NCI-H2029 (cell line): ENCODE data around the gene SACS.
"Not testable (repeated sequence)": the region's sequence is repeated elsewhere in the genome, so short reads cannot be mapped to it uniquely, and the experiment has no call there.

Source experiments
- DNase-seq: peaks from one replicate; lab custom pipeline; 2025; lab: John Stamatoyannopoulos, UW

Gene SACS

DNA sequence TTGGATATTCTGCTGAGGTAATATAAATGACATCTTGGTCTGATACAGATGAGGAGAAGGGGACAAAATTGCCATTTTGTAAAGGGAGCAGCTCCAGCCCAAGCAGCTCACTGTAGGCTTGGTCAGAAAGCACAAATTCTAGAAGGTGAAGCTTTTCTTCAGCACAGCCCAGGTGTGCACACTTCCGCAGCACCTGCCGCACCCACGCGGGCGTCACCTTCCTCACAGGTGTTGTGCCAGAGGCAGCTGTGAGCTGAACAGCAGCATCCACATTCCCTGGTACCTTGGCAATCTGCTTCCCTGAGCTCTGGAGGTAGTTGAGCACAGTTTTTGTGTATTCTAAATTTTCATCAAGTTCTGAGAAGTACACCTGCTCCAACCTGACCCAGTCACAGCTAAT, 79.0 kb downstream of the SACS start:
- DNase-seq: no peak

DNA sequence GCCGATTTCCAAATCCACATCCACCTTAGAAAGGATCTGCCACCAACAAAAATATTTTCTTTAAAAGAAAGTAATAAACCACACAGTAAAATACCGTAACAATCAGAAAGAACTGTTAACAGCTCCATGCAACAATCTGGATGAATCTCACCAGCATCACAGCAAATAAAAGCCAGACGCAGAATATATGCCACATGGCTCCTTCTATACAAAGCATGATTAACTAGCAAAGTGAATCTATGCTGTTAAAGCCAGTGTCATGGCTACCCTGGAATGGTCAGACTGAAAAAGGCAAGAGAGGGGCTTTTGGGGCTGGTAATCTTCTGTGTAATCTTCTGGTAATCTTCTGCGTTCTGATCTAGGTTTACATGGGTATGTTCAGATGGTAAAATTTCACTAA, 81.3 kb downstream of the SACS start:
- no peak for DNase-seq

- no peak for DNase-seq
Observed at GRCh38 chr13:23350009-23350408, 83.5 kb downstream of the SACS start.

DNA sequence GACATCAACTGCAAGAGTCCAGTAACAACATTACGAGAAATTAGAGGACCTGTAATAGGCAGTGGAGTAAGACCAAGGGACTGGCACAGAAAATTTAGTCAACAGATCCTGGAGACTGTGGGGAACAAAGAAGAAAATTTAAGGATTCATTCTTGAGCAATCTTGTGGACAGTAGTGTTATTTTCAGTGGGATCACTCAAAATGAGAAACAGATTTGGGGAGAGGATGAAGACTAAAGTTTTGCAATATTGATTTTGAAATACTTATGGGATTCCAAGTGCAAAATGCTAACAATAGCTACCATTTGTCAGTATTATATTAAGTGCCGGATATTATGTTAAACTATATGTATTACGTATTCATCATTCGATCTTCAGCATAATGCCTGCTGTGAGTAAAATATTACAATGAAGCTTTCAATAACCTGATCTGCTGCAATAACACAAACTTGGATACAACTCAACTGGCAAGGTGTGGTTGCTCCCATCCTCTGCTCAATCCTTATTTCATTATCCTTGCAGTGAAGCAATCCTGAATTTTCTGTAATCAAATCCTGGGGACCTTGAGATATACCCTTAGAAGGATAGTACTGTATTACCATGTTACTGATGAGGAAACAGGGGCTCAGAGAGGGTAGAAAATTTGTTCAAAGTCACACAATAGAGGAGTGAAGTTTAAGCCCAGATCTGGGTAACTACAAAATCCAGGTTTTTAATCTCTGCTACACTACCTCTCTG, 84.2 kb downstream of the SACS start:
- DNase-seq: no peak

DNA sequence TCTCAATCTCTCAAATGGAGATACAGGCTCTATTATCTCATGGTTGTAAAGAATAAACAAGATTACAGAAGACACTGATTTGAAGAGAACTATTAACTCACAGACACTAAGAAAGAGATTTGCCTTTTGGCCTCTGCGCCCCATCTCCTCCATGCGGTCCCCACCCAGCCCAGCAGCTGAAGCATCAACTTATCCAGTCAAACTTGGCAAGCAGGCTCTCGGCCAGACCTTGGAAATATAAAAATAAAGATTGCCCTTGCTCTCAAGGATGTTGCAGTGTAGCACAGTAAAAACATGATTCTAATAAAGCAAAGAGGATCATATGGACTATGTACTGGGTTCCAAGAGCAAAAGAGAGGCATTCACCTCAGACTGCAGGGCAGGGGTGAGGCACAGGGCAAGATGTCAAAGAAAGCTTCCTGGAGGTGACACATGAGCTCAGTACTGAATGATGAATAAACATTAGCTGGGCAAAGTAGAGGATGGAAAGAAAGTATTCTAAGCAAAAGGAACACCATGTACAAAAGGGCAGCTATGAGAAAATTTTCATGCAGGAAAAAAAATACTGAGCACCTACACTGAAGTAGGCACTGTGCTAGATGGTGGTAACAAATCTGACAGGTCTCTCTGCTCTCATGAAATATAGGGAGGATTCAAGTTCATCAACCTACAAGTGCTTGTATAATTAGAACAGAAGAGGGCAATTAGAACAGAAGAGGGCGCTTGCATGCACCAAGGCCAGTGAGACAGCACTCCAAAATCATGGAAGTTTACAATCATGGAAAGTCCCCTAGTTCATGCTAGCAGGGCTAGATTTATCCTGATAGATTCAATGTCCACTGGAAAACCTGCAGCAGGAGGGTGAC, 85.0 kb downstream of the SACS start:
- no peak for DNase-seq

DNA sequence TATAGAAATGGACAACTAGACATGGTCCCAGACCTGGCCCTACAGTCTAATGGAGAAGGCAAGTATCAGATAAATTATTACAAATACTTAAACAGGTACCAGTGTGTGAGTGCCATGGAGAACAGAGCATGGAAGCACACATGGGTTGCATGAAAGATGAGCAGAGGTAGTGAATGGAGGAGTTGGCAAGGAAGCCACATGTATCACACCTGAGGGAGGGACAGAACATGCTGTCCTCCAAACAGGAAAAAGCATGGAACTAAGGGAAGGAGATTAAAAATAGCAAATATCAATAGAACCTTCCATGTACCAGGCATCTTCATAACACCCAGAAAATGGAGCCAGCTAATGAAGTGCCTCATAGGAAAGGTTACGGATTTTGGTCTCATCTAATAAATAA, 85.9 kb downstream of the SACS start:
- DNase-seq: no peak

- DNase-seq: no peak
Observed at GRCh38 chr13:23344931-23345595, 88.4 kb downstream of the SACS start.

DNA sequence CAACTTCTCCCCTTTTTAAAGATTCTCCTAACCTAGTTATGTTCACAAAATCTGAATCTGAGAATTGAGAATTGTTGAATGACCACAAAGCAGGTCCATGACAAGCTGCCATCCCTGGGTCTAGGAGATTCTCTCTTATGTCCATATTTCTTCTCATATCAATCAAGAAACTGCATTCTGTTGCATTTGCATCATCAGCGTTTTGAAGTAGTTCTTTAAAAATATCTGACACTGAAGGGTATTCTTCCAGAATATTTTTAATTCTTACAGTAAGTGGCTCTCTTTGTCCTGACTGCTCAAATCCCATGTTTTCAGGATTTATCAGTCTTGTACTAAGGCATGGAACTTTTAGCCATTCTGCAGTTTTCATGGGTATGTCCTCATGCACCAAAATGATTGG, 94.3 kb downstream of the SACS start:
- no peak for DNase-seq

DNA sequence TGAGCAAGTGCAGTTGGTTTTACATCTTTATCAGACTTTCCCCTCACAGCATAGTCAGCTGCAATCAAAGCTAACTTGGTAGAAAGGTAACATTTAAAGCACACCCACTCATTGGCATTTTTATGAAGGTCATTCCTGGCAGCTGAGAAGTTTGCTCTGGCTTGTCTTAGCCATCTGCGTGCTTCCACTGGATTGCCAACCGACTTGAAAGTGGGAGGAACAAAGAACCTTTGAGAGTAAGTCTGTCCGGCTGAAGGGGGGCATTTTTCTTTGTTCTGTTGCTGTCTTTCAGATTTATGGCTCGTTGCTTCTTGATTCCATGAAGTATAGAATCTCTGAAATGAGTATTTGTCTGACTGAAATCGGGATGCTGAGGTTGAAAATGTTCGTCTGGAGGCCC, 103.1 kb downstream of the SACS start:
- DNase-seq: no peak

DNA sequence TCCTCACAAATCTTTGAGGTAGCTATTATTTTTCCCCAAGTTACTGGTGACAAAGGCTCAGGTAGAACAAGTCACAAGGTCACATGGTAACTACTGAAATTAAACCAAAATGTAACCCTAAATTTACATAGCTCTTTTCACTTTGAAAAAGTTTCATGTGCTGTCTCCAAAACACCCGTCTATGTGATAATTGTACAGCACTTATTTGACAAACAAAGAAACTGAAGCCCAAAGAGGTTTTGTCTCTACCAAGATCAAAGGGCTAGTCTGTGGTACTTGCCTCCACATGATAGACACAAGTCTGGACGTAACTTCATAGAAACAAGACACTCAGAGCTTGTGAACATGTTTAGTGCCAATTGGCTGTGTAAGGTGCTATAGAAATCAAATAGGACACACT, 108.3 kb downstream of the SACS start:
- no peak for DNase-seq

- no peak for DNase-seq
Observed at GRCh38 chr13:23323946-23324709, 109.4 kb downstream of the SACS start.

- peak; percentile 82 for DNase-seq
Observed at GRCh38 chr13:23322353-23323336, 110.9 kb downstream of the SACS start.

GRCh38 chr13:23321535-23322241, 111.8 kb downstream of the SACS start:
- peak; percentile 38 for DNase-seq

DNA sequence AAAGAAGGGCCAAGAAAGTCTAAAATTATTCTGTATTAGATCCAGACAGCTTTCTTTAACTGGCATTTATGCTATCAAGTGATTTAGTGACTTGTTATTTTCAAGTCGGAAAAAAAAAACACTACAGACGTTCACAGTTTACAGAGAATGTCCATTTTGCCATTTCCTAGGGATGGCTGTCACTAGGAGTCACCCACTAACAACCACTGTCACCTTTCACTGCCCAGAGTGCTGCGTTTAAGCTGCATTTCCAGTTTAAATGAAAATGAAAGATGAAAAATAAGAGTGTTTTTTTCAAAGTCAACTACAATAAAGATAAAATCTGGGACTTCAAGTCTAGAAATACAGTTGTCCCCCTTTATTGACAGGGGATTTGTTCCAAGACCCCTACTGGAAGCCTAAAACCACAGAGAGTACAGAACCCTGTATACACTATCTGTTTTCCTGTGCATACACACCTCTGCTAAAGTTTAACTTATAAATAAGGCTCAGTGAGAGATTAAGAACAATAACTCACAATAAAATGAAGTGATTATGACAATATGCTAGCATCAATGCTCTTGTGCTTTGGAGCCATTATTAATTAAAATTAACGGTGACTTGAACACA, 112.5 kb downstream of the SACS start:
- DNase-seq: no peak

DNA sequence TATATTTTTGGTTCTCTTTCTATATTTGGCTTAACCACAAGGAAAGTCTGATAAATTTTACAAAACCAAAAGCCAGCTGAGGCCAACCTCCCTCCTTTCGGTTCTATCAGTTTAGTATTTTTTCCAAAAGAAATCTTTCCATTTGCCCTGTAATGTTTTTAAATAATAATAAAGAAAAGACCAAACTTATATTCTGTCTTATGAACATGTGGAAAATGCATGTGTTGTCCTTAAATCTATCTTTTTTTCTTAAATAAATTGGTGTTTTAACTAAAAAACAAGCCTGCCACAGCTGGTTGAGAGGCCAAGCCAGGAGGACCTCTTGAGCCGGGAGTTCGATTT, 113.6 kb downstream of the SACS start:
- DNase-seq: no peak

DNA sequence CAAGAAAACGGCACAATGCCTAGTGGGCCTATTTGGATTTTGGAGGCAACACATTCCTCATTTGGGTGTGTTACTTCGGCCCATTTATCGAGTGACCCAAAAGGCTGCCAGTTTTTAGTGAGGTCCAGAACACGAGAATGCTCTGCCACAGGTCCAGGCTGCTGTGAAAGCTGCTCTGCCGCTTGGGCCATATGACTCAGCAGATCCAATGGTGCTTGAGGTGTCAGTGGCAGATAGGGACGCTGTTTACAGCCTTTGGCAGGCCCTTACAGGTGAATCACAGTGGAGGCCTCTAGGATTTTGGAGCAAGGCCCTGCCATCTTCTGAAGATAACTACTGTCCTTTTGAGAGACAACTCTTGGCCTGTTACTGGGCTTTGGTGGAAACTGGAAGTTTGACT, 118.7 kb downstream of the SACS start:
- DNase-seq: not testable (repeated sequence)

GRCh38 chr13:23292586-23292985, 140.9 kb downstream of the SACS start:
- DNase-seq: no peak

- DNase-seq: no peak
Observed at GRCh38 chr13:23289917-23290357, 143.6 kb downstream of the SACS start.

DNA sequence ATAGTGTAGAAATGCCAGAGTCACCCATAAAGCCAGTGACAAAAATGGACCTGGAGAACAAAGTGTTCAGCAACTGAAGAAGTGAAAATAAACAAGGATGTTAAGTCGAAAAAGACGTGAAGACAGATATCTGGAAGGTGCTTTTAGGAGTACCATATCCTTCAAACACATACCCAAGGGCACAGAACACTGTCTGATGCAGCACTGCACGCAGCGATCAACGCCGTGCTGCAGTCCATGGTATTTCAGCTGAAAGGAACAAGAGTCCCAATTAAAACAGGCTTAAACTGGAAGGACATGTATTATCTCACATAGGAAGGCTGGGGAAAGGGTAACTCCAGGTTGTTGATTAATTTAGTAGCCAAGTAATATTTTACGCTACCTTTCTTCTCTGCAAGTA, 144.5 kb downstream of the SACS start:
- no peak for DNase-seq

DNA sequence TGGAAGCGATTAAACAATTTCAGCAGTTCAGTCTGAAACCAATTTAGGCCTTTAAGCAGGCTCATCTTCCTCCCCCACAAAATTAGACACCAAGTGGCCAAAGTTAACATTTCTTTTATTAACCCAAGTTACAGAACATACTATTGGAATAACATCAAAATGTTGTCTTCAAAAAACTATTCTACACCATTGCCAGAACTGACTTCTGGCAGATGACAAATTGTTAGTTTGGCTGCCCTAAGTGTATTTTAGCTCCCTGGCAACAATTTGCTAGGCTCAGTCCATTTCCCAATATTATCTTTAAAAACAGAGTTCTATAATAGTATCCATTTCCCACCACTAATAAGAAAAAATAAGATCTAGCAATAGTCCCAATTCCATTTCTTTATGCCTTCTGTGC, 144.9 kb downstream of the SACS start:
- DNase-seq: no peak
